ENCODE results near the gene SSX2IP.
"Not testable (repeated sequence)": the region's sequence is repeated elsewhere in the genome, so short reads cannot be mapped to it uniquely, and the experiment has no call there.

Gene SSX2IP

DNA sequence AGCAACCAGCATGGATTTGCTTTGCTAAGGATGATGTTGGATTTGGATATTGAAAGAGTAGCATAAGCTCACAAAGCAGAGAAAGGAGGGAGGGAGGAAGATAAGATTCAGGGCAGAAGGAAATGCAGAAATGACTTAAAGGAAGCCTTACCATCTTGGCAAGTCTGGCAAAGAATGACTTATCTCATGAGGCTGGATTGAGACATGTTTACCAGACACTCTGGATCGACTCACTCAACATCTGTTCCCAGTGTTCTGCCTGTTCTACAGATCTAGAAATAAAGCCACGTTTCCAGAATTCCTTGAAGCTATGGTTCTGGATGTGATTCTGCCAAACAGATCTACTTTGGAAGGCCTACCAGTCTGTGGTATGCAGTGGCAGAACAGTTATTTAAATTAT is 77.2 kb downstream of the SSX2IP start:
- DNase-seq: no peak

DNA sequence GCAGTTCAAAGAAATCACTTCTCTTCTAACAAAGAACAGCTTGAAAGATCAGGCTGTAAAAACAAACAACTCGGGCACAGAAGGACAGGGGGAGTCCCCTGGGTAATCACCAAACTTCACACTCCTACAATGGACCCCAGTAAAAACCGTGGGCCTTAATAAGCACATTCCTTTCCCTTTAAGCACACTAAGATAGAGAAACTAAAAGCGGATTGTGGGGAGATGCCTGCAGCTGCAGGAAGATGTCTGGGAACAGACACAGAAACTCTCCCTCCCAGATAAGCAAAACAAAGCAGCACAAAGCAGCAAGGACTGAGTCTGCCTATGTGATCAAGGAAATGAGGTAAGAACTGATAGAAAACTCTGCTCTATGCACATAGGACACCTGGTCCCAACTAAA is 78.5 kb downstream of the SSX2IP start:
- no peak for DNase-seq

DNA sequence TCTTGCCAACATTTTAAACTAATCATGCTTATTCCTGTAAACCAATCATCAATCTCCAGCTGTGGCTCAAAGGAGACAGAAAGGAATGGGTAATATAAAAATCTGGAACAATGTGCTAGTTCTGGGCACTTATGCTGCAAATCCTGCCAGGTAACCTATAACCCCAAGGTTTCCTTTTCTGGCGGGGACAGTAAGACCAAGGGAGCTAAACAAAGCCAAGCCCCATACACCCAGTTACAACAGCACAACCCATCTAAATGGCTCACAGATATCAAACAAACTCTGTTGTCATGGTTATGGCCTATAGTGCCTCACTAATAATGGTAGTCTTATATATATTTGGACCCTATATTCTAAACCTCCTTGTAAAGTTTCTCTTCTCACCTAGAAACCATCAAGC is 79.2 kb downstream of the SSX2IP start:
- no peak for DNase-seq

DNA sequence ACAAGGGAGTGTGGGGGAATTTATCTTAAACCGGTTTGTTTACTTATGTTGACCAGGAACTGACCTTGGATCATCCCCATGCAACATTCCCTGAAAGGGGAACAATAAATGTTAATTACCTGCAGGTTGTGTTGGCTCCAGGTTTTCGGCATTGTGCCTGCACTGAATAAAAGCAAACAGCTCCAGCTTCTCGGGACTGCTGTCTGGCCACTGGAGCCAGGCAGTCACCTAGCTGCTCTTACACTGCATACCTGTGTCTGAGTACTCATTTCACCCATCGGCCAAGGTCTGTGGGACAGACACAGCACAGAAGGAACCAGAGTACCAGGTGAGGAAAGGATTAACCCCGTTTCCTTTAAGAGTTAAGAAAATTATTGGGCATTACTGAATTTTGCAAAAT is 83.3 kb downstream of the SSX2IP start:
- no peak for DNase-seq

DNA sequence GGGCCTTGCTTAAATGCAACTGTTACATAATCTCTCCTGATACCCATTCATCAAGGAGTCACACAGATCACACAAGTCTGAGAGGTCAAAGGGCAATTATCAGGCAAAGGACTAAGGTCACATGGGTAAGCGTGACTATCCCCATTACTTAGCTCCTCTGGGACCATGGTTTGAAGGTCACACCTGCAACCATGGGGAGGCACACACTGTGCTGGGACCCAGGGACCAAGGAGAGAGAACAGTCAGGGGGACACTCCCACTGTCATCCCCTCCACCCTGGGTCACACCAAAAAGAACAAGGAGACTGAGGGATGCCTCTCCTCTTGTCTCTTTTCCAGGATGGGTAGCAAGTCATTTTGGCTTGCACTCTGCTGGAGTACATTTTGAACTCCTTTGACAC is 85.1 kb downstream of the SSX2IP start:
- DNase-seq: no peak

DNA sequence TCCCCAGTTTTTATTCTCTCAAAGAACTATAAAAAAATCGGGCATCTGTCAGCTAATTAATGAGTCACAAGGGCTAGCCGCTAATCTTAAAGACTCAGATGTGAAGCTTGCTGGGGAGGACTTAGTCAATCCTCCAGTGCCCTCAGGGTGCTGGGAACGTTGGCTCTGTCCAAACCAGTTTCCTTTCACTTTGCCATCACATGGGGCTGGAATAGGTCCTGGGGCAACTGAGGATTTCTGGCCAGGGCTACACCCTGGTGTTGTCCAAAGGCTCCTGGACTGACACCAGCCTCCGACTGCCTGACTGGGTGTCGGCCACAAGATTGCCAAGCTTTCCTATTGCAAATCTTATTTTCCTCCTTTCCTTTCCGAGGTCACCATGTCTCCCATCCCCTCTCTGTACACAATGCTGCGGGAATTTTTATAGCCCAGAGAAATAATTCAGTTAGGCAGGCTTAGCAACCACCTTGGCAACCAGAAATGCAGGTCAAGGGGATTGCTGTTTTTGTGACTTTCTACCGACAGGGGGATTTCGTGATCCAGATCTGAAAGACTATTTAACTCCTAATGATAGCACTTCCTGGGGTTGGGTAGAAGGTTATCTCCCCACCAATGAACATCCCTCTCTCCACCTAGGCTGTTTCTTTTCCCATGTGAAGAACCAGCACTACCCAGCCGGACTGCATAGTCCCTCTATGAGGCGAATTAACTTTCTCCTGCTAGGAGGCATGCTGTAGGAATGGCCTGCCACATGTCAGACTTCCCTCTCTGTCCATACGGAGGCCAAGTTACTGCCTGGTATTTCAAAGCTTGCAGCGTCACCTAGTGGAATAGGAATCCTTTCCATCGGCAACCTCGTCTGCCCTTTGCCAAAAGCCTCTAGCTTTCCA is 86.1 kb downstream of the SSX2IP start:
- DNase-seq: no peak

DNA sequence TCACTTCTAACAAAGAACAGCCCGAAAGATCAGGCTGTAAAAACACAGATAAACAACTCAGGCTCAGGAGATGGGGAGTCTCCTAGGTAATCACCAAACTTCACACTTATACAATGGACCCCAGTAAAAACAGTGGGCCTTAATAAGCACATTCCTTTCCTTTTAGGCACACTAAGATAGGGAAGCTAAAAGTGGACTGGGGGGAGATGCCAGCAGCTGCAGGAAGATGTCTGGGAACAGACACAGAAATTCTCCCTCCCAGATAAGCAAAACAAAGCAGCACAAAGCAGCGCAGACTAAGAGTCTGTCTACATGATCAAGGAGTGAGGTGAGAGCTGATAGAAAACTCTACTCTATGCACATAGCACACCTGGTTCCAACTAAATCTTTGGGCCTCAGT is 87.0 kb downstream of the SSX2IP start:
- DNase-seq: no peak

DNA sequence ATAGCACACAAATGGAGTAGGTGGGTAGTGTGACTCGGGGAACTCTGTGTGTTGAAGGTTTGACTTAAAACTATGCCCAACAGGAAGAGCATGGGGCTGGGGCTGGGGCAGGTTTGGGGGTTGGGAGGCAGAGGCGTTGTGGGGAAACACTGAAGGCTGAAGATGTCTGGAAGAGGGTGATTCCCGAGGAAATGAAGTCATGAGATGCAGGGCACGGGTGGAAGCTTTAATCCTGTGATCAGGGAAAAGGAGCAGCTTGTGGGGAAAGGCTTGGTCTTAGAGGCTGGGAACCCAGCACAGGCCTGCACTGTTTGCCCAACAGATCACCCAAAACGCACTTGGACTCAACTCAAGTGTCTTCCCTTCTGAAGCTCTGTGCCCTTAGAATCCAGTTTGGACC is 89.5 kb downstream of the SSX2IP start:
- DNase-seq: no peak

DNA sequence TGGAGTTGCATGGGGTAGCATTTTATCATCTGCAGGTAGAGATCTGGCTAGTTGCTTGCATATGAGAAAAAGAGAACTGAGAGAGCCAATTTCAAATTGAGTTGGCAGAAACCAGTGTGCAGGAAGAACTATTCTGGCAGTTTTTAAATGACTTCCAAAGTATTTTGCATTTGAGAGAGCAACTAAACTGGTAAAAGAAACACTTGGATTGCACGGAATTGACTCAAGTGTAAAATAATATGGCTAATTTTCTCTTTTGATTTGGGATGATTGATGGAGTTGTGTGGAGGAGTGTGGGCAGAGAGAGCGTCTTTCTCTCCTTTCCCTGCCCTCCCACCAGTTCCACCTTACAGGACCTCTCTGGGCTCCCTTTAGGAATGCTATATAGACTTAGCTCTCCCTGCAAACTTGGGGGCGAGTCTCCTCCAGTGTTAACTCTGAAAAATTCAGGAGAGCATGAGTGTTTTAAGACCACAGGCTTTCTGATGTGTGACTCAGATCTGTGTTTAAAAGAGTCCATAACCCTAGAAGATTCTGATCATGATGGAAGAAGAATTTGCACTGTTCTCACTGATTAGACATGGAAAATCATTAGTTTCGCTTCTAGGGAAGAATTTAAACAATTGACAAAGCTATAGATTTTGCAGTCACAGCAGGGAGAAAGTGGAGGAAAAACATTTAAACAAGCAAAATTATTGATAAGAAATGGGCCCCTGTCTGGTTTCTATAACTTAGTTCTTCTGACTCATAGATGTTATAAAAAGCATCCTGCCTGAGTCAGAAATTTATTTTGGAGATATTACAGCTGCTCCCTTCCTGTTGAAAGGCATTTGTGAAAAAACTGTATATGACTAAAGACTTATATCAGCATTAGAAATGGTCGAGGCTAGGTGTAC is 91.2 kb downstream of the SSX2IP start:
- DNase-seq: no peak

DNA sequence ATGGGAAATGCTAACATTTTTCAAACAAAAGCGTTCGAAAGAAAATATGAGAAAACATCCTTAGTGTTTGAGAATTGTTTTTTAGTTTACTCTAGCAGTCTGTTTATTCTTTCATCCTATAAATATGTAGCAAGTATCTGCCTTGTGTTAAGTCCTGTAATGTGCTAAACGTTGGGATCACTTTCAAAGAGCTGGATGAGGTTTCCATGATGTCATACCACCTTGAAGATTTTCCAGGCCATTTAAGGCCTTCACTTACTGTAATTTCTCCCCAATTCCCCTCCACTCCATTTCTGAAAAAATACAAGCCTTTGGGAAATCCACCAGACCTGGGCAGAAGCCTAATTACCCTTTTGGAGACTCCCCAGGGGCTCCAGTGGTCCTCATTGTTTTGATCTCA is 91.8 kb downstream of the SSX2IP start:
- no peak for DNase-seq

DNA sequence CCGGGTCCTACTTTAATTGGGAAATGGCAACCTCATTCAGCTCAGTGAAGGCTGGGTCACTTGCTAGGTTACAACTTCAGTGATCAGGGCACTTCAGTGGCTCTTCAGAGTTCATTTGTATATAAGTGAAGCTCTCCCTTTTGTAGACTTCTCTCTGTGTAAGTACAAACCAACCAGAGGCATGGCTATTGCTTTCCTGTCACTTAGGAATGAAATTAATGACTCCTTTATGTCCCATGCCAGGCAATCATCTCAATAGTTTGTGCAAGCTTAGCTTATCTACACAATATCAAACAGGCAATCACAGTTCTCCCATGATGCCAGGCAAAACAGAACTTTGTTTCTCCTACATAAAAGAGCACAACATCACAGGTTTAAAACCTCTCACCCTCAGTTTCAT is 93.2 kb downstream of the SSX2IP start:
- DNase-seq: no peak

DNA sequence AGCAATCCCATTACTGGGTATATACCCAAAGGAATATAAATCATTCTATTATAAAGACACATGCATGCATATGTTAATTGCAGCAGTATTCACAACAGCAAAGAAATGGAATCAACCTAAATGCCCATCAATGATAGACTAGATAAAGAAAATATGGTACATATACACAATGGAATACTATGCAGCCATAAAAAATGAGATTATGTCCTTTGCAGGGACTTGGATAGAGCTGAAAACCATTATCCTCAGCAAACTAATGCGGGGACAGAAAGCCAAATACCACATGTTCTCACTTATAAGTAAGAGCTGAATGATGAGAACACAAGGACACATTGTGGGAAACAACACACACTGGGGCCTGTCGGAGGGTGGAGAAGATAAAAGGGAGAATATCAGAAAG is 95.3 kb downstream of the SSX2IP start:
- not testable (repeated sequence) for DNase-seq
